Liver (tissue), 3 donors: ENCODE data around the gene BAZ2B.

ENCODE experiments used
- FOXA1 ChIP-seq: IDR thresholded peaks from 2 replicates; pipeline ENCODE4 v1.6.1; 2016; ENCODE audit warnings: antibody characterized with exemption
- NR2F2 ChIP-seq: IDR thresholded peaks from 2 replicates; pipeline ENCODE4 v1.6.1; 2016; ENCODE audit warnings: antibody characterized with exemption
- SP1 ChIP-seq: IDR thresholded peaks from 2 replicates; pipeline ENCODE4 v1.6.1; 2018; ENCODE audit warnings: antibody characterized with exemption, mild to moderate bottlenecking
- TAF1 ChIP-seq: conservative IDR thresholded peaks from 2 replicates; pipeline ENCODE4 v1.6.1; 2016; ENCODE audit warnings: antibody characterized with exemption, mild to moderate bottlenecking
- YY1 ChIP-seq: IDR thresholded peaks from 2 replicates; pipeline ENCODE4 v1.6.1; 2016; ENCODE audit warnings: antibody characterized with exemption, mild to moderate bottlenecking
- TF ChIP-seq, protein P1 (sequence below): fragments of 150-350 bp; IDR thresholded peaks from 2 replicates; pipeline ENCODE4 v1.5.1; 2017; ENCODE audit warnings: improper control_type of control experiment, low read depth, low read length; ENCODE audit not compliant: missing input control
- TF ChIP-seq, protein P2 (sequence below): IDR thresholded peaks from 2 replicates; pipeline ENCODE4 v1.6.1; 2016; ENCODE audit warnings: antibody characterized with exemption
- TF ChIP-seq, protein P3 (sequence below): IDR thresholded peaks from 2 replicates; pipeline ENCODE4 v1.6.1; 2016; ENCODE audit warnings: antibody characterized with exemption
- TF ChIP-seq, protein P4 (sequence below): IDR thresholded peaks from 2 replicates; pipeline ENCODE4 v1.6.1; 2016; ENCODE audit warnings: antibody characterized with exemption, mild to moderate bottlenecking
- donor health status: healthy.
- donor health status: healthy.

DNA sequence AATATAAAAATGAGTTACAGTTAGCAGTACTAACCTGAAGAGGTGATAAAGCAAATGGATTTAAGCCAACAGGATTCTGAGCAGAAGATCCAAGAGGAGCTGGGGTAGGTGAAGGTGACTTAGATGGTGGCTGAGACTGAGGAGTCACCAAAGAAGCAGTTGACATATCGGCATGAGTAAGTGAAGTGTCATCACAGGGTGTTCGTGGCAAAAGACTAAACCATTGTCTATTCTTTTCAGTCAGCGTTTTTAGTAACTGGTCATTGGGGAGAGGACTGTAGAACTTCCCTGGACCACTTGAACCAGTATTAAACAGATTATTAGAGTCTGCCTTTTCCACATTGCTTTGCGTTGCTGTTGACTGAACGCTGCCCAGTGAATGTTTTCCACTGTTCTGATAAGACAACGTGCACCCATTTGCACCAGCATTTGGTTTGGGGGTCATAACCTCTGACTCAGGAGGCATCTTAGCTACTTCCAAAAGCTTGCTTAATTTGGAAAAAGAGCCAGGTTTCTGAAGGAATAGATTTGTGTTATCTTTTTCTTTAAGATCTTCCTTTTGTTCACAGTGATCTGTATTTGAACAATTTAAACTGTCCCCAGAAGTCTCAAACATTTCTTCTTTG lies 266.6 kb downstream of the BAZ2B start:
- TF ChIP-seq, protein P1, sequence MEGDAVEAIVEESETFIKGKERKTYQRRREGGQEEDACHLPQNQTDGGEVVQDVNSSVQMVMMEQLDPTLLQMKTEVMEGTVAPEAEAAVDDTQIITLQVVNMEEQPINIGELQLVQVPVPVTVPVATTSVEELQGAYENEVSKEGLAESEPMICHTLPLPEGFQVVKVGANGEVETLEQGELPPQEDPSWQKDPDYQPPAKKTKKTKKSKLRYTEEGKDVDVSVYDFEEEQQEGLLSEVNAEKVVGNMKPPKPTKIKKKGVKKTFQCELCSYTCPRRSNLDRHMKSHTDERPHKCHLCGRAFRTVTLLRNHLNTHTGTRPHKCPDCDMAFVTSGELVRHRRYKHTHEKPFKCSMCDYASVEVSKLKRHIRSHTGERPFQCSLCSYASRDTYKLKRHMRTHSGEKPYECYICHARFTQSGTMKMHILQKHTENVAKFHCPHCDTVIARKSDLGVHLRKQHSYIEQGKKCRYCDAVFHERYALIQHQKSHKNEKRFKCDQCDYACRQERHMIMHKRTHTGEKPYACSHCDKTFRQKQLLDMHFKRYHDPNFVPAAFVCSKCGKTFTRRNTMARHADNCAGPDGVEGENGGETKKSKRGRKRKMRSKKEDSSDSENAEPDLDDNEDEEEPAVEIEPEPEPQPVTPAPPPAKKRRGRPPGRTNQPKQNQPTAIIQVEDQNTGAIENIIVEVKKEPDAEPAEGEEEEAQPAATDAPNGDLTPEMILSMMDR = no peak
- TF ChIP-seq, protein P2, sequence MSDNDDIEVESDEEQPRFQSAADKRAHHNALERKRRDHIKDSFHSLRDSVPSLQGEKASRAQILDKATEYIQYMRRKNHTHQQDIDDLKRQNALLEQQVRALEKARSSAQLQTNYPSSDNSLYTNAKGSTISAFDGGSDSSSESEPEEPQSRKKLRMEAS = no peak
- TF ChIP-seq, protein P3, sequence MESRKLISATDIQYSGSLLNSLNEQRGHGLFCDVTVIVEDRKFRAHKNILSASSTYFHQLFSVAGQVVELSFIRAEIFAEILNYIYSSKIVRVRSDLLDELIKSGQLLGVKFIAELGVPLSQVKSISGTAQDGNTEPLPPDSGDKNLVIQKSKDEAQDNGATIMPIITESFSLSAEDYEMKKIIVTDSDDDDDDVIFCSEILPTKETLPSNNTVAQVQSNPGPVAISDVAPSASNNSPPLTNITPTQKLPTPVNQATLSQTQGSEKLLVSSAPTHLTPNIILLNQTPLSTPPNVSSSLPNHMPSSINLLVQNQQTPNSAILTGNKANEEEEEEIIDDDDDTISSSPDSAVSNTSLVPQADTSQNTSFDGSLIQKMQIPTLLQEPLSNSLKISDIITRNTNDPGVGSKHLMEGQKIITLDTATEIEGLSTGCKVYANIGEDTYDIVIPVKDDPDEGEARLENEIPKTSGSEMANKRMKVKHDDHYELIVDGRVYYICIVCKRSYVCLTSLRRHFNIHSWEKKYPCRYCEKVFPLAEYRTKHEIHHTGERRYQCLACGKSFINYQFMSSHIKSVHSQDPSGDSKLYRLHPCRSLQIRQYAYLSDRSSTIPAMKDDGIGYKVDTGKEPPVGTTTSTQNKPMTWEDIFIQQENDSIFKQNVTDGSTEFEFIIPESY = no peak
- TF ChIP-seq YY1 (no peak), TAF1 (no peak), SP1 (no peak), FOXA1 (no peak), NR2F2 (no peak)
- TF ChIP-seq, protein P4, sequence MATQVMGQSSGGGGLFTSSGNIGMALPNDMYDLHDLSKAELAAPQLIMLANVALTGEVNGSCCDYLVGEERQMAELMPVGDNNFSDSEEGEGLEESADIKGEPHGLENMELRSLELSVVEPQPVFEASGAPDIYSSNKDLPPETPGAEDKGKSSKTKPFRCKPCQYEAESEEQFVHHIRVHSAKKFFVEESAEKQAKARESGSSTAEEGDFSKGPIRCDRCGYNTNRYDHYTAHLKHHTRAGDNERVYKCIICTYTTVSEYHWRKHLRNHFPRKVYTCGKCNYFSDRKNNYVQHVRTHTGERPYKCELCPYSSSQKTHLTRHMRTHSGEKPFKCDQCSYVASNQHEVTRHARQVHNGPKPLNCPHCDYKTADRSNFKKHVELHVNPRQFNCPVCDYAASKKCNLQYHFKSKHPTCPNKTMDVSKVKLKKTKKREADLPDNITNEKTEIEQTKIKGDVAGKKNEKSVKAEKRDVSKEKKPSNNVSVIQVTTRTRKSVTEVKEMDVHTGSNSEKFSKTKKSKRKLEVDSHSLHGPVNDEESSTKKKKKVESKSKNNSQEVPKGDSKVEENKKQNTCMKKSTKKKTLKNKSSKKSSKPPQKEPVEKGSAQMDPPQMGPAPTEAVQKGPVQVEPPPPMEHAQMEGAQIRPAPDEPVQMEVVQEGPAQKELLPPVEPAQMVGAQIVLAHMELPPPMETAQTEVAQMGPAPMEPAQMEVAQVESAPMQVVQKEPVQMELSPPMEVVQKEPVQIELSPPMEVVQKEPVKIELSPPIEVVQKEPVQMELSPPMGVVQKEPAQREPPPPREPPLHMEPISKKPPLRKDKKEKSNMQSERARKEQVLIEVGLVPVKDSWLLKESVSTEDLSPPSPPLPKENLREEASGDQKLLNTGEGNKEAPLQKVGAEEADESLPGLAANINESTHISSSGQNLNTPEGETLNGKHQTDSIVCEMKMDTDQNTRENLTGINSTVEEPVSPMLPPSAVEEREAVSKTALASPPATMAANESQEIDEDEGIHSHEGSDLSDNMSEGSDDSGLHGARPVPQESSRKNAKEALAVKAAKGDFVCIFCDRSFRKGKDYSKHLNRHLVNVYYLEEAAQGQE = no peak
